K562 (cell line): ENCODE measurements around the gene NTM. TPM values are rescaled to one million over a fixed set of nuclear protein-coding genes. Genes with fewer than 3 reads are reported as not detected.

Experiments used
- ATAC-seq: fragments of 200-7000 bp; cut with Tn5 transposase; 3 replicates; pipeline ENCODE4 v1.9.1; 2020; ENCODE audit warnings: moderate library complexity
- BruUV-seq: library from RNA; stranded (reverse); fragments of 400-500 nt; replicated peaks from 2 replicates; lab custom pipeline; 2021; lab: Mats Ljungman, UMichigan
- CTCF ChIA-PET: fragments of 300-600 bp; formaldehyde crosslinking; extraction: SDS; loops from one replicate; lab custom pipeline; 2021; ENCODE audit warnings: low intra/inter-chr PET ratio; lab: Yijun Ruan, JAX
- POLR2A ChIA-PET: fragments of 300-600, 350-650 bp; sonication (Branson Sonifier 250); formaldehyde crosslinking; extraction: SDS; loops from one replicate; lab custom pipeline; 2021; ENCODE audit warnings: antibody characterized with exemption, inconsistent platforms; lab: Yijun Ruan, JAX
- DNase-seq, 4 experiments: peaks; one replicate each; pipeline versions ENCODE4 v3.0.0 to v3.0.0-alpha.2; 2011 to 2018; ENCODE audit warnings: low spot score in 3 of 4, mixed read lengths in 3 of 4; ENCODE audit errors: extremely low read depth in 1 of 4
- FAIRE-seq: peaks from 2 replicates; lab custom pipeline; 2011; peaks lifted over from hg19 to GRCh38; lab: Jason Lieb, UNC
- H2AFZ ChIP-seq: 2 replicates; pipeline ENCODE4 v1.6.0; 2011; ENCODE audit warnings: low read depth, low read length, control low read depth, inconsistent platforms
- H3K27ac ChIP-seq: fragments of 200-600 bp; 3 replicates; pipeline ENCODE4 v1.8.0; 2011; ENCODE audit warnings: low read depth, mild to moderate bottlenecking, control low read depth, inconsistent platforms, low read length, moderate library complexity, mixed read lengths; ENCODE audit errors: extremely low read depth
- H3K27me3 ChIP-seq, 2 experiments: fragments of 300-600 bp in 1 of 2; 2 replicates in 1 of 2; 3 replicates in 1 of 2; pipeline versions ENCODE4 v1.6.0 to v1.8.0; 2011; ENCODE audit warnings: inconsistent platforms in 2 of 2, low read length in 2 of 2, mild to moderate bottlenecking in 1 of 2, mixed read lengths in 1 of 2, moderate library complexity in 1 of 2; ENCODE audit not compliant: control insufficient read depth in 2 of 2, insufficient read depth in 2 of 2
- H3K36me3 ChIP-seq: fragments of 300-600 bp; 3 replicates; pipeline ENCODE4 v1.8.0; 2011; ENCODE audit warnings: mild to moderate bottlenecking, low read length, inconsistent platforms; ENCODE audit not compliant: control insufficient read depth, insufficient read depth
- H3K4me1 ChIP-seq, 2 experiments: fragments of 200-600 bp in 1 of 2; replicated peaks in 1 of 2; 2 replicates in 1 of 2; 3 replicates in 1 of 2; pipeline versions ENCODE4 v1.5.1 to v1.8.0; 2011; ENCODE audit warnings: inconsistent platforms in 2 of 2, low read length in 2 of 2, mild to moderate bottlenecking in 1 of 2, mixed read lengths in 1 of 2, moderate library complexity in 1 of 2; ENCODE audit not compliant: control insufficient read depth in 2 of 2, insufficient read depth in 2 of 2
- H3K4me2 ChIP-seq: 2 replicates; pipeline ENCODE4 v1.6.1; 2011; ENCODE audit warnings: low read length, control low read depth, inconsistent platforms, mixed read lengths; ENCODE audit not compliant: insufficient read depth
- H3K4me3 ChIP-seq: fragments of 200-600 bp; sonication (generic), shearing (Covaris generic); 2 replicates; pipeline ENCODE4 v1.5.1; 2016; ENCODE audit warnings: control low read depth, inconsistent platforms
- H3K79me2 ChIP-seq: fragments of 200-600 bp; 3 replicates; pipeline ENCODE4 v1.8.0; 2011; ENCODE audit warnings: low read length, inconsistent platforms; ENCODE audit not compliant: control insufficient read depth, insufficient read depth
- H3K9ac ChIP-seq, 2 experiments: 2 replicates each; pipeline versions ENCODE4 v1.6.0 to v1.6.1; 2011; ENCODE audit warnings: low read depth in 2 of 2, low read length in 2 of 2, control low read depth in 1 of 2, inconsistent platforms in 1 of 2, mild to moderate bottlenecking in 1 of 2, mixed read lengths in 1 of 2; ENCODE audit not compliant: insufficient read depth in 1 of 2
- H3K9me1 ChIP-seq: one replicate; pipeline ENCODE4 v1.6.0; 2011; ENCODE audit warnings: inconsistent platforms, mild to moderate bottlenecking, low read length, moderate library complexity; ENCODE audit not compliant: control insufficient read depth, insufficient read depth
- H3K9me3 ChIP-seq: replicated peaks from 2 replicates; pipeline ENCODE4 v1.5.1; 2011; ENCODE audit warnings: low read depth, low read length, inconsistent platforms; ENCODE audit not compliant: control insufficient read depth, insufficient read depth
- H4K20me1 ChIP-seq: replicated peaks from 2 replicates; pipeline ENCODE4 v1.6.1; 2011; ENCODE audit warnings: low read length, inconsistent platforms, mixed read lengths; ENCODE audit not compliant: control insufficient read depth, insufficient read depth
- HDAC1 ChIP-seq, 2 experiments: fragments of 450-650 bp; IDR thresholded peaks; 2 replicates each; pipeline ENCODE4 v1.6.1; 2016 to 2017; ENCODE audit warnings: inconsistent platforms in 1 of 2, mild to moderate bottlenecking in 1 of 2, moderate library complexity in 1 of 2
- HDAC8 ChIP-seq: fragments of 450-650 bp; IDR thresholded peaks from 2 replicates; pipeline ENCODE4 v1.6.1; 2016; ENCODE audit warnings: mild to moderate bottlenecking, missing genetic modification characterization, moderate library complexity, missing compliant biosample characterization
- KAT7 ChIP-seq: sonication (generic); formaldehyde crosslinking; IDR thresholded peaks from 2 replicates; pipeline ENCODE4 v1.8.0; 2022; ENCODE audit warnings: missing genetic modification reagents, mild to moderate bottlenecking, borderline replicate concordance
- STAG1 ChIP-seq: sonication (generic); formaldehyde crosslinking; IDR thresholded peaks from 2 replicates; pipeline ENCODE4 v1.5.0; 2020; ENCODE audit warnings: missing genetic modification reagents, borderline replicate concordance
- WGBS: fragments of 100-300 bp; shearing (Covaris generic); methylation state at CpG from one replicate; pipeline ENCODE4 v1.1.6; 2016; ENCODE audit warnings: low coverage, mixed read lengths; ENCODE audit not compliant: insufficient coverage; ENCODE audit errors: missing lambda C conversion rate; 5-methylcytosine and 5-hydroxymethylcytosine counted together
- in situ Hi-C: fragments of 300-500 bp; cut with MboI; formaldehyde crosslinking; loops from 4 replicates; pipeline ENCODE4 v1.15.0; 2018; ENCODE audit warnings: inconsistent platforms, mixed read lengths
- intact Hi-C: fragments of 100-400 bp; cut with micrococcal nuclease; formaldehyde crosslinking; loops from 2 replicates; pipeline ENCODE4 v1.14.2; 2022
- polyA plus RNA-seq, 8 experiments: library from polyadenylated mRNA; depleted of rRNA in 4 of 8; stranded (reverse) in 5 of 8; unstranded in 3 of 8; fragments of >200 nt; fragmentation: Nextera tagmentation in 2 of 8; fragmentation: Illumina TruSeq in 1 of 8; extraction: Ambion mirVana in 2 of 8; extraction: Trizol in 1 of 8; gene quantifications; 2 replicates each; pipeline versions ENCODE4 v1.2.1 to v1.2.3, GENCODE V29; 2011 to 2014; ENCODE audit warnings: inconsistent platforms in 1 of 8, missing spikeins in 1 of 8
- total RNA-seq, 7 experiments: library from RNA; depleted of rRNA in 6 of 7; stranded (reverse); fragments of >200 nt in 6 of 7; fragmentation: Illumina TruSeq in 2 of 7; extraction: Trizol in 2 of 7; gene quantifications; 2 replicates each; pipeline versions ENCODE4 v1.2.1 to v1.2.3, GENCODE V29; 2011 to 2021; ENCODE audit warnings: low replicate concordance in 1 of 7
- TF ChIP-seq, protein P1 (sequence below): fragments of 450-650 bp; IDR thresholded peaks from 2 replicates; pipeline ENCODE4 v1.6.1; 2016; ENCODE audit warnings: low read depth

Gene NTM
- total and polyA plus RNA-seq, 9 of the 15 experiments (the other 6 are each of a cell fraction or from before 2014, with no cell fraction given) = not detected

DNA sequence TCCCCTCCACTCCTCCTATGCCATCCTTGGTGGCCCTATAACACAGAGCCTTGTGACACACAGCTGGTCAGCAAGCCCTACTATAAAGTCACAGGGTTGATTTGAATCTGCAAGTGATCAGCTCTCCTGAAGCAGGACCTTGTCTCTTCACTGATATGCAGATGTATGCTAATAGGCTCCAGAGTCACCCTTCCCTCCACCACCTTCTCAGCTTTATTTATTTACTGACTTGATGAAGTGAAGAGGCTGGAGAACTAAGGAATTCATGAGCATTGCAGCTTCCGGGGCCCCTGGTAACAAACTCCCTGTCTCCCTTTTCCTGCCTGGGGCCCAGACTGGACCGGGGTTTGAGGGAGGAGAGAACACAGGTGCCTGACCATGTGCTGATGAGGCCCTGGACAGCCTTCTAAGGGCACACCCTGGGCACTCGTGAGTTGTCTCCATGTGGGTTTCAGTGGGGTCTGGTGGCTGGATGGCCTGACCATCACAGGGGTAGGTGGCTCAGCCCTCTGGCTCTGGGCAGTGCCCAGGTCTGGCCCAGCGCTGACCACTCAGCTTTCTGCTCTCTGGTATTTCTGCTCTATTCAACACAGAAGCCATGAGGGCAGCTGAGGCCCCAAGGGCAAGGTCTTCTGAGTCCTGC, 307.5 kb downstream of the NTM start:
- no peak for FAIRE-seq
- no peak overlapping the region for H3K27ac ChIP-seq
- H4K20me1 ChIP-seq = no peaks in the 10 kb centered on the region; the same call in 1 of the 2 replicates
- TF ChIP-seq HDAC1 (IDR thresholded peaks at IDR 0.05) (no peak), STAG1 (CRISPR knock-in tag) (no peak)
- no peak overlapping the region for H3K9ac ChIP-seq
- 0% methylated on average over 3 of the region's 4 CpGs for WGBS
- no peak for DNase-seq
- ChIA-PET POLR2A (no interaction called here), CTCF (no interaction called here)
- H3K9me1 ChIP-seq = no peaks in the 10 kb centered on the region
- H3K27me3 ChIP-seq = no peaks in the 10 kb centered on the region
- in situ Hi-C loops = no loop called here
- no peaks in the 10 kb centered on the region for H3K4me1 ChIP-seq
- no peaks in the 10 kb centered on the region for H3K36me3 ChIP-seq
- H3K4me2 ChIP-seq = no peak overlapping the region
- ATAC-seq = no peak
- H3K79me2 ChIP-seq = no peaks in the 10 kb centered on the region
- H3K4me3 ChIP-seq = no peak overlapping the region
- H2AFZ ChIP-seq = no peak overlapping the region
- intact Hi-C loops = no loop called here
- H3K9me3 ChIP-seq = no peaks in the 10 kb centered on the region
- no TSS peak for BruUV-seq

- H4K20me1 ChIP-seq = no peaks in the 10 kb centered on the region; the same call in 1 of the 2 replicates
- FAIRE-seq (no peak), DNase-seq (no peak), ATAC-seq (no peak)
- no peaks in the 10 kb centered on the region for H3K4me1 ChIP-seq
- ChIA-PET CTCF (no interaction called here), POLR2A (no interaction called here)
- BruUV-seq = no TSS peak
- no peaks in the 10 kb centered on the region for H3K79me2 ChIP-seq
- in situ Hi-C loops = no loop called here
- intact Hi-C loops = no loop called here
- no peaks in the 10 kb centered on the region for H3K9me3 ChIP-seq
- no peak overlapping the region for H3K4me2 ChIP-seq
- H2AFZ ChIP-seq = no peak overlapping the region
- H3K27me3 ChIP-seq = no peaks in the 10 kb centered on the region
- no peak overlapping the region for H3K4me3 ChIP-seq
- no peak overlapping the region for H3K9ac ChIP-seq
- H3K27ac ChIP-seq = no peak overlapping the region
- H3K9me1 ChIP-seq = no peaks in the 10 kb centered on the region
- no peaks in the 10 kb centered on the region for H3K36me3 ChIP-seq
- 2% methylated on average over 13 of the region's 13 CpGs for WGBS
- TF ChIP-seq, protein P1, sequence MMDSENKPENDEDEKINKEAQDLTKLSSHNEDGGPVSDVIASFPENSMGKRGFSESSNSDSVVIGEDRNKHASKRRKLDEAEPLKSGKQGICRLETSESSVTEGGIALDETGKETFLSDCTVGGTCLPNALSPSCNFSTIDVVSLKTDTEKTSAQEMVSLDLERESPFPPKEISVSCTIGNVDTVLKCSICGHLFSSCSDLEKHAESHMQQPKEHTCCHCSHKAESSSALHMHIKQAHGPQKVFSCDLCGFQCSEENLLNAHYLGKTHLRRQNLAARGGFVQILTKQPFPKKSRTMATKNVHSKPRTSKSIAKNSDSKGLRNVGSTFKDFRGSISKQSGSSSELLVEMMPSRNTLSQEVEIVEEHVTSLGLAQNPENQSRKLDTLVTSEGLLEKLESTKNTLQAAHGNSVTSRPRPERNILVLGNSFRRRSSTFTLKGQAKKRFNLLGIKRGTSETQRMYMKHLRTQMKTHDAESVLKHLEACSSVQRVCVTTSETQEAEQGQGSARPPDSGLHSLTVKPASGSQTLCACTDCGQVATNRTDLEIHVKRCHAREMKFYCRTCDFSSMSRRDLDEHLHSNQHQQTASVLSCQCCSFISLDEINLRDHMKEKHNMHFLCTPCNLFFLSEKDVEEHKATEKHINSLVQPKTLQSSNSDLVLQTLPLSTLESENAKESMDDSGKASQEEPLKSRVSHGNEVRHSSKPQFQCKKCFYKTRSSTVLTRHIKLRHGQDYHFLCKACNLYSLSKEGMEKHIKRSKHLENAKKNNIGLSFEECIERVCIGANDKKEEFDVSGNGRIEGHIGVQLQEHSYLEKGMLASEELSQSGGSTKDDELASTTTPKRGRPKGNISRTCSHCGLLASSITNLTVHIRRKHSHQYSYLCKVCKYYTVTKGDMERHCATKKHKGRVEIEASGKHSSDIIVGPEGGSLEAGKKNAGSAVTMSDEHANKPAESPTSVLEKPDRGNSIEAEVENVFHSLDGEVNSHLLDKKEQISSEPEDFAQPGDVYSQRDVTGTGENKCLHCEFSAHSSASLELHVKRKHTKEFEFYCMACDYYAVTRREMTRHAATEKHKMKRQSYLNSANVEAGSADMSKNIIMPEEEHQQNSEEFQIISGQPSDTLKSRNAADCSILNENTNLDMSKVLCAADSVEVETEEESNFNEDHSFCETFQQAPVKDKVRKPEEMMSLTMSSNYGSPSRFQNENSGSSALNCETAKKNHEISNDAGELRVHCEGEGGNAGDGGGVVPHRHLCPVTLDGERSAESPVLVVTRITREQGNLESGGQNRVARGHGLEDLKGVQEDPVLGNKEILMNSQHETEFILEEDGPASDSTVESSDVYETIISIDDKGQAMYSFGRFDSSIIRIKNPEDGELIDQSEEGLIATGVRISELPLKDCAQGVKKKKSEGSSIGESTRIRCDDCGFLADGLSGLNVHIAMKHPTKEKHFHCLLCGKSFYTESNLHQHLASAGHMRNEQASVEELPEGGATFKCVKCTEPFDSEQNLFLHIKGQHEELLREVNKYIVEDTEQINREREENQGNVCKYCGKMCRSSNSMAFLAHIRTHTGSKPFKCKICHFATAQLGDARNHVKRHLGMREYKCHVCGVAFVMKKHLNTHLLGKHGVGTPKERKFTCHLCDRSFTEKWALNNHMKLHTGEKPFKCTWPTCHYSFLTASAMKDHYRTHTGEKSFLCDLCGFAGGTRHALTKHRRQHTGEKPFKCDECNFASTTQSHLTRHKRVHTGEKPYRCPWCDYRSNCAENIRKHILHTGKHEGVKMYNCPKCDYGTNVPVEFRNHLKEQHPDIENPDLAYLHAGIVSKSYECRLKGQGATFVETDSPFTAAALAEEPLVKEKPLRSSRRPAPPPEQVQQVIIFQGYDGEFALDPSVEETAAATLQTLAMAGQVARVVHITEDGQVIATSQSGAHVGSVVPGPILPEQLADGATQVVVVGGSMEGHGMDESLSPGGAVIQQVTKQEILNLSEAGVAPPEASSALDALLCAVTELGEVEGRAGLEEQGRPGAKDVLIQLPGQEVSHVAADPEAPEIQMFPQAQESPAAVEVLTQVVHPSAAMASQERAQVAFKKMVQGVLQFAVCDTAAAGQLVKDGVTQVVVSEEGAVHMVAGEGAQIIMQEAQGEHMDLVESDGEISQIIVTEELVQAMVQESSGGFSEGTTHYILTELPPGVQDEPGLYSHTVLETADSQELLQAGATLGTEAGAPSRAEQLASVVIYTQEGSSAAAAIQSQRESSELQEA = no peak
- no peak for TF ChIP-seq KAT7 (CRISPR knock-in tag)
- TF ChIP-seq HDAC8 (tag) = no peak
Measured at GRCh38 chr11:131678658-131679340, 308.4 kb downstream of the NTM start.
